H9 (cell line): Measurements from ENCODE around the gene TNFAIP8L1. TPM values are rescaled to one million over a fixed set of nuclear protein-coding genes. Genes with fewer than 3 reads are reported as not detected.

Experiments
- DNase-seq: peaks from one replicate; pipeline ENCODE4 v3.0.0-alpha.2; 2017
- H2AFZ ChIP-seq: one replicate; pipeline ENCODE4 v1.6.1; 2013; ENCODE audit warnings: mild to moderate bottlenecking, low read length, control low read depth, moderate library complexity
- H2AK5ac ChIP-seq: 2 replicates; pipeline ENCODE4 v1.6.1; 2013; ENCODE audit warnings: low read length, control low read depth, mixed read lengths; ENCODE audit not compliant: insufficient read length
- H2BK120ac ChIP-seq: one replicate; pipeline ENCODE4 v1.6.1; 2013; ENCODE audit warnings: low read depth, mild to moderate bottlenecking, low read length, control low read depth, inconsistent platforms; ENCODE audit not compliant: poor library complexity, severe bottlenecking
- H2BK12ac ChIP-seq: 2 replicates; pipeline ENCODE4 v1.6.1; 2013; ENCODE audit warnings: low read length, control low read depth, mixed read lengths, low read depth; ENCODE audit not compliant: insufficient read length
- H2BK15ac ChIP-seq: 2 replicates; pipeline ENCODE4 v1.6.1; 2013; ENCODE audit warnings: low read depth, low read length, control low read depth
- H2BK20ac ChIP-seq: one replicate; pipeline ENCODE4 v1.6.1; 2013; ENCODE audit warnings: low read depth, mild to moderate bottlenecking, low read length, control low read depth, inconsistent platforms; ENCODE audit not compliant: poor library complexity, severe bottlenecking
- H2BK5ac ChIP-seq: 2 replicates; pipeline ENCODE4 v1.6.1; 2013; ENCODE audit warnings: low read length, control low read depth, mixed read lengths; ENCODE audit not compliant: insufficient read length
- H3K14ac ChIP-seq: 2 replicates; pipeline ENCODE4 v1.6.1; 2013; ENCODE audit warnings: low read length, control low read depth; ENCODE audit not compliant: insufficient read depth
- H3K18ac ChIP-seq: 2 replicates; pipeline ENCODE4 v1.6.1; 2013; ENCODE audit warnings: low read depth, mild to moderate bottlenecking, mixed read lengths, low read length, control low read depth; ENCODE audit not compliant: insufficient read length
- H3K23ac ChIP-seq: 2 replicates; pipeline ENCODE4 v1.6.1; 2013; ENCODE audit warnings: low read length, control low read depth, mixed read lengths, low read depth; ENCODE audit not compliant: insufficient read length
- H3K23me2 ChIP-seq: 2 replicates; pipeline ENCODE4 v1.6.1; 2013; ENCODE audit warnings: low read depth, mild to moderate bottlenecking, mixed read lengths, low read length, control low read depth; ENCODE audit not compliant: insufficient read length, poor library complexity, severe bottlenecking
- H3K27ac ChIP-seq: 2 replicates; pipeline ENCODE4 v1.5.1; 2013; ENCODE audit warnings: low read length, control low read depth, mixed read lengths, low read depth; ENCODE audit not compliant: insufficient read length
- H3K27me3 ChIP-seq: 2 replicates; pipeline ENCODE4 v1.6.1; 2013; ENCODE audit warnings: low read length, control low read depth, inconsistent platforms; ENCODE audit not compliant: insufficient read depth
- H3K4ac ChIP-seq: 2 replicates; pipeline ENCODE4 v1.6.1; 2013; ENCODE audit warnings: low read depth, mild to moderate bottlenecking, control low read depth, inconsistent platforms, low read length, moderate library complexity
- H3K4me1 ChIP-seq: 2 replicates; pipeline ENCODE4 v1.6.1; 2013; ENCODE audit warnings: low read length, control low read depth, inconsistent platforms; ENCODE audit not compliant: insufficient read depth
- H3K4me2 ChIP-seq: 2 replicates; pipeline ENCODE4 v1.6.1; 2013; ENCODE audit warnings: low read length, control low read depth, mixed read lengths; ENCODE audit not compliant: insufficient read length, insufficient read depth
- H3K56ac ChIP-seq: 2 replicates; pipeline ENCODE4 v1.6.1; 2013; ENCODE audit warnings: low read depth, mild to moderate bottlenecking, mixed read lengths, low read length, control low read depth; ENCODE audit not compliant: insufficient read length
- H3K79me1 ChIP-seq: 2 replicates; pipeline ENCODE4 v1.6.1; 2013; ENCODE audit warnings: low read depth, mild to moderate bottlenecking, moderate library complexity, low read length, control low read depth, inconsistent platforms; ENCODE audit not compliant: insufficient read depth, poor library complexity, severe bottlenecking
- H3K79me2 ChIP-seq: 2 replicates; pipeline ENCODE4 v1.6.1; 2013; ENCODE audit warnings: low read length, control low read depth, inconsistent platforms; ENCODE audit not compliant: insufficient read depth
- H3K9ac ChIP-seq: 2 replicates; pipeline ENCODE4 v1.6.1; 2013; ENCODE audit warnings: low read length, control low read depth, mixed read lengths; ENCODE audit not compliant: insufficient read length; ENCODE audit errors: extremely low read depth
- H3K9me3 ChIP-seq: one replicate; pipeline ENCODE4 v1.6.1; 2013; ENCODE audit warnings: low read depth, low read length, inconsistent platforms; ENCODE audit not compliant: control insufficient read depth
- H3T11ph ChIP-seq: one replicate; pipeline ENCODE4 v1.6.1; 2013; ENCODE audit warnings: mild to moderate bottlenecking, low read length, control low read depth, inconsistent platforms
- H4K20me1 ChIP-seq: one replicate; pipeline ENCODE4 v1.6.1; 2013; ENCODE audit not compliant: control insufficient read depth, insufficient read length, insufficient read depth
- H4K5ac ChIP-seq: 2 replicates; pipeline ENCODE4 v1.6.1; 2013; ENCODE audit warnings: low read depth, mild to moderate bottlenecking, mixed read lengths, low read length, control low read depth; ENCODE audit not compliant: insufficient read length
- H4K8ac ChIP-seq: replicated peaks from 2 replicates; pipeline ENCODE4 v1.6.1; 2013; ENCODE audit warnings: low read length, control low read depth, mixed read lengths, low read depth; ENCODE audit not compliant: insufficient read length
- H4K91ac ChIP-seq: 2 replicates; pipeline ENCODE4 v1.6.1; 2013; ENCODE audit warnings: low read depth, mild to moderate bottlenecking, moderate library complexity, mixed read lengths, low read length, control low read depth; ENCODE audit not compliant: insufficient read length
- H3K27ac Mint-ChIP-seq, 3 experiments: 2 replicates in 2 of 3; 3 replicates in 1 of 3; pipeline ENCODE4 v1.8.0; 2020 to 2021; ENCODE audit warnings: mixed read lengths in 3 of 3, mild to moderate bottlenecking in 1 of 3, moderate library complexity in 1 of 3
- H3K27me3 Mint-ChIP-seq: 2 replicates; pipeline ENCODE4 v1.8.0; 2021; ENCODE audit warnings: low read depth, mild to moderate bottlenecking, moderate library complexity, mixed read lengths
- H3K36me3 Mint-ChIP-seq, 3 experiments: 2 replicates in 2 of 3; 3 replicates in 1 of 3; pipeline ENCODE4 v1.8.0; 2020 to 2021; ENCODE audit warnings: low read depth in 3 of 3, mixed read lengths in 3 of 3; ENCODE audit not compliant: insufficient read depth in 1 of 3
- H3K4me1 Mint-ChIP-seq, 2 experiments: 2 replicates each; pipeline ENCODE4 v1.8.0; 2020; ENCODE audit warnings: mixed read lengths in 2 of 2
- H3K4me3 Mint-ChIP-seq, 2 experiments: 2 replicates in 1 of 2; 3 replicates in 1 of 2; pipeline ENCODE4 v1.8.0; 2020 to 2021; ENCODE audit warnings: mild to moderate bottlenecking in 2 of 2, mixed read lengths in 2 of 2, moderate library complexity in 1 of 2
- H3K9me3 Mint-ChIP-seq, 2 experiments: 2 replicates in 1 of 2; 3 replicates in 1 of 2; pipeline ENCODE4 v1.8.0; 2020; ENCODE audit warnings: mild to moderate bottlenecking in 2 of 2, mixed read lengths in 2 of 2, moderate library complexity in 1 of 2
- CTCF ChIP-seq: fragments of 200-600 bp; sonication (generic); conservative IDR thresholded peaks from 3 replicates; pipeline ENCODE4 v1.8.0; 2021; ENCODE audit warnings: antibody characterized with exemption, mild to moderate bottlenecking
- WGBS: extraction: QIAGEN DNeasy Blood & Tissue Kit; methylation state at CpG from one replicate; pipeline ENCODE4 v1.1.7; 2013; ENCODE audit warnings: missing lambda C conversion rate, low lambda C conversion rate, mixed read lengths; ENCODE audit not compliant: insufficient read length; ENCODE audit errors: extremely low coverage; 5-methylcytosine and 5-hydroxymethylcytosine counted together
- total RNA-seq: library from RNA; stranded (reverse); gene quantifications from 2 replicates; pipeline ENCODE4 v1.2.1, GENCODE V29; 2021

The TNFAIP8L1 gene
- total RNA-seq, 1 experiment from 2014 or later: 4.2 TPM

- no peak overlapping the region; a peak in 1 of 7 replicates for H3K27ac Mint-ChIP-seq
- Histone ChIP-seq H4K20me1 (no peaks in the 10 kb centered on the region), H3K14ac (no peak overlapping the region)
Observed at GRCh38 chr19:4624301-4624700, 15.0 kb upstream of the TNFAIP8L1 start.

More at GRCh38 chr19:4624301-4624700, 15.0 kb upstream of the TNFAIP8L1 start:
- Histone ChIP-seq H3K23ac (no peak overlapping the region), H3K27me3 (no peaks in the 10 kb centered on the region), H2BK15ac (no peak overlapping the region), H3K9ac (no peak overlapping the region), H3K79me2 (no peaks in the 10 kb centered on the region), H3K4ac (no peak overlapping the region), H3K4me1 (no peaks in the 10 kb centered on the region), H4K5ac (no peak overlapping the region), H3K18ac (peak overlapping the region; percentile 75), H2BK120ac (no peak overlapping the region), H4K91ac (no peak overlapping the region), H2BK5ac (no peak overlapping the region), H3K27ac (no peak overlapping the region), H3T11ph (no peak overlapping the region), H2AK5ac (no peak overlapping the region), H3K4me2 (no peak overlapping the region), H2BK12ac (peak overlapping the region; percentile 50), H3K79me1 (no peaks in the 10 kb centered on the region), H3K23me2 (no peaks in the 10 kb centered on the region), H2AFZ (no peak overlapping the region), H3K56ac (no peak overlapping the region), H4K8ac (no peak overlapping the region), H3K9me3 (no peaks in the 10 kb centered on the region), H2BK20ac (no peak overlapping the region)
- H3K4me3 Mint-ChIP-seq: no peak overlapping the region
- H3K4me1 Mint-ChIP-seq: peaks cover 7 to 27% of the 10 kb centered on the region in 2 experiments
- no peak for TF ChIP-seq CTCF
- no CpG with 5 or more reads among the region's 5 CpGs for WGBS
- DNase-seq: no peak
- peaks cover 12% of the 10 kb centered on the region for H3K27me3 Mint-ChIP-seq
- H3K9me3 Mint-ChIP-seq: 0 out of 5 replicates have a peak, but pooled peaks cover 0 to 3% of the 10 kb centered on the region in 2 experiments
- no peaks in the 10 kb centered on the region; a peak in 1 of 7 replicates for H3K36me3 Mint-ChIP-seq
